ENCODE data around the gene CHRNB4. TPM values are rescaled to one million over a fixed set of nuclear protein-coding genes. Genes with fewer than 3 reads are reported as not detected.

Gene CHRNB4
- total RNA-seq, 1 experiment from 2014 or later: not detected

GRCh38 chr15:78641749-78642275, 802 bp upstream of the CHRNB4 start:
- no peak overlapping the region for H3K27ac Mint-ChIP-seq (ENCODE audit: unreplicated experiment)
- CTCF ChIA-PET: interaction anchor here (1.0 kb wide), 1 partner anchor 67 kb away, joined by 4 read pairs; no protein-coding TSS in a partner anchor
- DNase-seq: no peak
- no TSS peak for BruUV-seq (replicated peaks)
- no peaks in the 10 kb centered on the region for H3K9me3 Mint-ChIP-seq (ENCODE audit: low read depth, unreplicated experiment)
- no peak for TF ChIP-seq CTCF (IDR thresholded peaks at IDR 0.05; ENCODE audit: unreplicated experiment)
- H3K27me3 Mint-ChIP-seq (ENCODE audit: unreplicated experiment): peaks cover 42% of the 10 kb centered on the region
- intact Hi-C loops (cut with micrococcal nuclease; ENCODE audit: unreplicated experiment): no loop called here
- H3K36me3 Mint-ChIP-seq (ENCODE audit: insufficient read depth, unreplicated experiment): peaks cover 11% of the 10 kb centered on the region
- no peaks in the 10 kb centered on the region for H3K4me1 Mint-ChIP-seq (ENCODE audit: low read depth, unreplicated experiment)
- peak overlapping the region; percentile 69 for H3K4me3 Mint-ChIP-seq (ENCODE audit: low read depth, unreplicated experiment)

GRCh38 chr15:78640527-78641101, 396 bp downstream of the CHRNB4 start:
- BruUV-seq (replicated peaks): no TSS peak
- Mint-ChIP-seq H3K27me3 (ENCODE audit: unreplicated experiment) (peaks cover 43% of the 10 kb centered on the region), H3K4me1 (ENCODE audit: low read depth, unreplicated experiment) (no peaks in the 10 kb centered on the region), H3K36me3 (ENCODE audit: insufficient read depth, unreplicated experiment) (peaks cover 11% of the 10 kb centered on the region), H3K9me3 (ENCODE audit: low read depth, unreplicated experiment) (no peaks in the 10 kb centered on the region), H3K27ac (ENCODE audit: unreplicated experiment) (no peak overlapping the region), H3K4me3 (ENCODE audit: low read depth, unreplicated experiment) (peak overlapping the region; percentile 69)
- no peak for TF ChIP-seq CTCF (IDR thresholded peaks at IDR 0.05; ENCODE audit: unreplicated experiment)
- DNase-seq: no peak
- intact Hi-C loops (cut with micrococcal nuclease; ENCODE audit: unreplicated experiment): no loop called here
- CTCF ChIA-PET: interaction anchor here (0.7 to 1.6 kb wide), 2 partner anchors 100 to 110 kb away, joined by 3 to 5 read pairs; no protein-coding TSS in a partner anchor

- Mint-ChIP-seq H3K36me3 (ENCODE audit: insufficient read depth, unreplicated experiment) (peaks cover 11% of the 10 kb centered on the region), H3K27ac (ENCODE audit: unreplicated experiment) (no peak overlapping the region), H3K27me3 (ENCODE audit: unreplicated experiment) (peaks cover 50% of the 10 kb centered on the region), H3K9me3 (ENCODE audit: low read depth, unreplicated experiment) (no peaks in the 10 kb centered on the region), H3K4me1 (ENCODE audit: low read depth, unreplicated experiment) (no peaks in the 10 kb centered on the region), H3K4me3 (ENCODE audit: low read depth, unreplicated experiment) (no peak overlapping the region)
- CTCF ChIA-PET: interaction anchor here (0.6 to 1.6 kb wide), 6 partner anchors 71 to 135 kb away, joined by 3 to 7 read pairs (median 5); no protein-coding TSS in a partner anchor
- intact Hi-C loops (cut with micrococcal nuclease; ENCODE audit: unreplicated experiment): loop anchor here (1.0 kb wide), 1 partner anchor 71 kb away; no protein-coding TSS in a partner anchor
- DNase-seq: peak; percentile 81
- peak; percentile 80 for TF ChIP-seq CTCF (IDR thresholded peaks at IDR 0.05; ENCODE audit: unreplicated experiment)
- BruUV-seq (replicated peaks): no TSS peak
These were observed 2.2 kb downstream of the CHRNB4 start for GRCh38 chr15:78638658-78639314.

- no peak for TF ChIP-seq CTCF (IDR thresholded peaks at IDR 0.05; ENCODE audit: unreplicated experiment)
- Mint-ChIP-seq H3K27me3 (ENCODE audit: unreplicated experiment) (peaks cover 59% of the 10 kb centered on the region), H3K9me3 (ENCODE audit: low read depth, unreplicated experiment) (peaks cover 2% of the 10 kb centered on the region), H3K36me3 (ENCODE audit: insufficient read depth, unreplicated experiment) (peaks cover 11% of the 10 kb centered on the region), H3K4me1 (ENCODE audit: low read depth, unreplicated experiment) (no peaks in the 10 kb centered on the region), H3K4me3 (ENCODE audit: low read depth, unreplicated experiment) (no peak overlapping the region), H3K27ac (ENCODE audit: unreplicated experiment) (no peak overlapping the region)
- DNase-seq: no peak
- CTCF ChIA-PET: interaction anchor here (0.6 to 1.4 kb wide), 4 partner anchors 72 to 134 kb away, joined by 5 to 7 read pairs (median 6); no protein-coding TSS in a partner anchor
- intact Hi-C loops (cut with micrococcal nuclease; ENCODE audit: unreplicated experiment): loop anchor here (1.0 kb wide), 1 partner anchor 71 kb away; no protein-coding TSS in a partner anchor
- no TSS peak for BruUV-seq (replicated peaks)
These were observed 3.1 kb downstream of the CHRNB4 start for GRCh38 chr15:78637776-78638435.

Measured in Calu3 (cell line).